NCI-H187 (cell line): ENCODE measurements around the gene MDM2.
"Not testable (repeated sequence)": the region's sequence is repeated elsewhere in the genome, so short reads cannot be mapped to it uniquely, and the experiment has no call there.

ENCODE experiments used
- DNase-seq, 2 experiments: peaks; one replicate each; lab custom pipeline; 2025; lab: John Stamatoyannopoulos, UW

The MDM2 gene

GRCh38 chr12:68827895-68828671 is 20.1 kb downstream of the MDM2 start:
- DNase-seq = no peak

DNA sequence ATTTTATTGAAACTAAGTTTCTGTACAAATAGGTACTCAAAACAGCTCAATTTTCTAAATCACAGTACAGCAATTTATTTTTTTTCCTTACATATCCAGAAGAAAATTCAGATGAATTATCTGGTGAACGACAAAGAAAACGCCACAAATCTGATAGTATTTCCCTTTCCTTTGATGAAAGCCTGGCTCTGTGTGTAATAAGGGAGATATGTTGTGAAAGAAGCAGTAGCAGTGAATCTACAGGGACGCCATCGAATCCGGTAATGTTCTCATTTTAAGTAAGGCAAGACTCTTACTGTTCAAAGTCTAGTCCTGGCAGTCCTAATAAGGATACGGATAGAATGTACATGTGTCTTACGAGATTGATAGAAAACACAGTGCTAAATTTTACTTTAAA is 20.7 kb downstream of the MDM2 start:
- DNase-seq = no peak

- DNase-seq = no peak
Measured at GRCh38 chr12:68831272-68831671, 23.3 kb downstream of the MDM2 start.

GRCh38 chr12:68831751-68832503 is 23.9 kb downstream of the MDM2 start:
- DNase-seq = no peak

DNA sequence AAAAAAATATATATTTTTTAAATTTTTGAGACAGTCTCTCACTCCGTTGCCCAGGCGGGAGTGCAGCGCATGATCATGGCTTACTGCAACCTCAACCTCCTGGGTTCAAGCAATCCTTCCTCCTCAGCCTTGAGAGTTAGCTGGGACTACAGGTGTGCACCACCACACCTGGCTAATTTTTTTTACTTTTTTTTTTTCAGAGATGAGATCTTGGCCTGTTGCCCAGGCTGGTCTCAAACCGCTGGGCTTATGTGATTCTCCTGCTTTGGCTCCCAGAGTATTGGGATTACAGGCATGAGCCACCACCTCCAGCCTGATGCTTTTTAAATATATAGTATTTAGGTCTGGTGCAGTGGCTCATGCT is 24.5 kb downstream of the MDM2 start:
- no peak for DNase-seq

DNA sequence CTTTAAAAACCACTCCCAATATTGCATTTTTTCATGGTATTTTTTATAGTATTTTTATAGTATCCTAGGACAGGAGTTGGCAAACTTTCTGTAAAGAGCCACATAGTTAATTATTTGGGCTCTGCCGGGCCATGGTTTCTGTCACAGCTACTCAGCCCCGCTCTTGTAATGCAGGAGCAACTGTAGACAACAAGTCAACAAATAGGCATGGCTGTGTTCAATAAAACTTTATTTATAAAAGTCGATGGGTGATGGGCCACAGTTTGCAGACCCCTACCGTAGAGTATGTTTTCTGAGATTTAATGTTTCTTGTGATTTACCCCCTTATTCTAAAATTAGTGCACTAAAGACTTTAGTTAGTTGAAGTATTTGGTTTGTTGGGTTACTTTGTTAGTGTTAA is 25.5 kb downstream of the MDM2 start:
- DNase-seq = no peak

- DNase-seq = no peak
Measured at GRCh38 chr12:68835333-68835908, 27.4 kb downstream of the MDM2 start.

DNA sequence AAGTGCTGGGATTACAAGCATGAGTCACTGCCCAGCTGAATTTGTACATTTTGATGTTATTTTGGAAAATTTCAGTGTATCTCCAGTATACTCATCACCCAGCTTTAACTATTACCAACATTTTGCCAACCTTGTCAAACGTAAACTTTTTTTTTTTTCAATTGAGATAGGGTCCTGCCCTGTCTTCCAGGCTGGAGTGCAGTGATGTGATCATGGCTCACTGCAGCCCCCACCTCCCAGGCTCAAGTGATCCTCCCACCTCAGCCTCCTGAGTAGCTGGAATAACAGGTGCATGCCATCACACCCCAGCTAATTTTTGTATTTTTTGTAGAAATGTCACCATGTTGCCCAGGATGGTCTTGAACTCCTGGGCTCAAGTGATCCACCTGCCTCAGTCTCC is 29.2 kb downstream of the MDM2 start:
- no peak for DNase-seq

DNA sequence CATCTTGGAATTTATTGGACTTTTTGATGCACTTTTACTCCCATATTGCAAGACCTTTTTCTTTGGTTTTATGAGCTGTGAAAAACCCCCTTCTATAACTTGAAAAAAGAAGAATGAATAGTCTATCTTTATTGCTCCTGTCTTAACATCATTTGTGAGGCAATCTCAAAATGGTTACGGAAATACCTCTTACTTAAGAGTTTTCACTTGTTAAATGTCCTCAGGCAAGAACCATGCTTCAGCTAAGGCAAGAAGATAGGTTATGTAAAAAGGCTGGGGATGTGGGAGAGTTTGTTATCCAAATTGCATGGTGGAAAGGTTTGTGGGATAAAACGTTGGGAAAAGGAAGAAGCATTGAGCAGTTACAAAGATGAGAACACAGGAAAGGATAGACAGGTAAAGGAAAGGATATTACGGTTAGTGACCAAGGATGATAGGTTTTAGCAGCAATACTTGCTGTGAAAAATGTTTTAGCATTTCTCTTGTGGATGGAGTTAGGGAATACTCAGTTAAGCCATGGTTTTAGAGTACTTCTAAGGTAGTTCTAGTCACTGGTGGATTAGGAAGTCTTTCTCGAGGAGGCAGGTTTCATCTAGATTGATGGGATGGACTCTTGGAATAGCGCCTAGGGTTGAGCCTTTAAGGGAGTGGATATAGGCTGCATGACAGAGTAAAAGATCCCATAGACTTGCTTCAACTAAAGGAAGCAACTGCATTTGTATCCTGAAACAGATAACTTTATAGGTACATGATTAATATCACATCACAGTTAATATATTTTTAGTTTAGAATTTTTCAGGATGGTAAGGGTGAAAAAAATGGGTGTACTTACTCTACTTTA is 30.3 kb downstream of the MDM2 start:
- DNase-seq = no peak

GRCh38 chr12:68839183-68840147 is 31.5 kb downstream of the MDM2 start:
- DNase-seq = no peak

DNA sequence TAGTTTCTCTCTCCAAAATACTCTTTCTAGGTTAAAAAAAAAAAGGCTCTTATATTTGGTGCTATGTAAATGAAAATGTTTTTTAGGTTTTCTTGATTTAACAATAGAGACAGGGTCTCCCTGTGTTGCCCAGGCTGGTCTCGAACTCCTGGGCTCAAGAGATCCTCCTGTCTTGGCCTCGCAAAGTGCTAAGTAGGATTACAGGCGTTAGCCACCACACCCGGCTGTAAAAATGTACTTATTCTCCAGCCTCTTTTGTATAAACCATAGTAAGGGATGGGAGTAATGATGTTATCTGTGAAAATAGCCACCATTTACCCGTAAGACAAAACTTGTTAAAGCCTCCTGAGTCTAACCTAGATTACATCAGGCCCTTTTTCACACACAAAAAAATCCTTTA is 33.2 kb downstream of the MDM2 start:
- not testable (repeated sequence) for DNase-seq

DNA sequence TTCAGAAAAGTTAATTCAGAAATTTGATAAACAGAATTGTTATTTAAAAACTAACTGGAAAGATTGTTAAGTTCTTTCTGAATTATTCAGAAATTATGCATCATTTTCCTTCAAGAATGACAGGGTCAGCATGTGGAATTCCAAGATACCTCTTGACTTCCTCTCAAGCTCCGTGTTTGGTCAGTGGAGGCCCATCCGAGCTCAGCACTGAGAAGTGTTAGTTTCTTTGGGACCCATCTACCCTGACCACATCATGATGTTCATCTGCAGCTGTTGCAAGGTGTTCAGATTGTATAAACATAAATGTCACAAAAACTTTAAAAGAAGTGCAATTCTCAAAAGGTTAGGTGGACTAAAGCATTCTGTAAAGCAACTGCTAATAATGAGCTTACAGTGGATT is 33.7 kb downstream of the MDM2 start:
- DNase-seq = no peak

DNA sequence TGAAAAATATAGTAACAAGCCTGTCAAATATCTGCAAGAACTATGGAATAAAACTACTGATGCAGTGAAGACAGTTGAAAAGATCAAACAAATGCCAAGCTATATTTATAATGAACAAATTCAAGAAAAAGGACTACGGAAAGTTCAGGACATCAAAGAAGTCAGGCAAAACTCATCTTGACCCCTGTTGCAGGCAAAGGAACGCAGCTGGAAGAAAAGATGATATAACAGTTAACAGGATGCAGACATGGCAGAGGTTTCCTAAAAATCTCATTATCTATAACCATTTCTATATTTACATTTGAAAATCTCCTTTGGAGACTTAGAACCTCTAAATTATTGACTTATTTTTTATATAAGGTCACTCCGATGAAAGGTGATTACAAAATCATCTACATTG is 34.1 kb downstream of the MDM2 start:
- no peak for DNase-seq

DNA sequence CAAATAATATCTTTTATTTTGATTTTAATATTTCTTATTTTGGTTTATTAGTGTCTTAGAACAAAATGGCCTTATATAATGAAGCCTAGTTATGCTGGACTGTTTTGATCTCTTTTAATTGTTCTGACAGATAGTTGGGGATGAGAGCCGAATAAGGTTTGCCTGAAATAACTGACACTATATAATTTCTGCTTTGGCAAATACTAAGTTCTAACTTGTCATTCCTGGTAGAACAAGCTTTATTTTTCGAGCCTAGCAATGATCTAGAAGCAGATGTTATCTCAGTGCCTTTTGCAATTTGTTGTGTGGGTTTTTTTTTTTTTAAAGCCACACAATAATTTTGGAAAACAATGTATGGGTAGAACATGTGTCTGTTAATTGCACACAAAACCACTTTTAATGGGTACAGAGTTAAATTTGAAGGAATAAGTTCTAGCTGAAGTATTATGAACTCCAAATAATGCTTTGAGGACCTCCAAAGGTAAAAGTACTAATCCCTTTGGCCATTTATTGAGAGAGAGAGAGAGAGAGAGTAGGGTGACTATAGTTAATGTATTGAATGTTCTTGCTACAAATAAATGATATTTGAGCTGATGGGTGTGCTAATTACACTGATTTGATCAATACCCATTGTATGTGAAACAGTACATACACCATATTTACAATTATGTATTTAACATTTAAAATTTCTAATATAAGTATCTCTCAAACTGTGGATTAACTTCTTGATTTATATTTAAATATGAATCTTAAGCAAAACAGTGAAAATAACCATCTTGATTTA is 35.0 kb downstream of the MDM2 start:
- DNase-seq = no peak

DNA sequence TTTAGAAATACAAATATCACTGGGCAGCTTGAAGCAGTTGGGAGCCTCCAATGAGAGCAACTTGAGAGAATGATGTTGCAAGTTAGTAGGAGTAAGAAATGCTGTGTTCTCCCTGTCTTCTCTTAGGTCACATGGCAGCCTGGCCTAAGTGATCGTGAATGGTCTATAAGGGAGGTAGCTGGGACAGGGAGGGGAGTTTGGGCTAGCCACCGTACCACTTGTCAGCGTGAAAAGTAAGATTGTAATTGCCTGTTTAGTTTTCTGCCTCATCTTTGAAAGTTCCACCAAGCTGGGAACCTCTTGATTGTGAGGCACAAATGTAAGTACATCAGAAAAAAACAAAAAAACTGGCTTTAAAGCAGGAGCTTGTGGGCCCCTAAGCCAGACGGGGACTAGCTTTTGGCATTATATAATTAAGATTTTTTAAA is 36.4 kb downstream of the MDM2 start:
- no peak for DNase-seq

DNA sequence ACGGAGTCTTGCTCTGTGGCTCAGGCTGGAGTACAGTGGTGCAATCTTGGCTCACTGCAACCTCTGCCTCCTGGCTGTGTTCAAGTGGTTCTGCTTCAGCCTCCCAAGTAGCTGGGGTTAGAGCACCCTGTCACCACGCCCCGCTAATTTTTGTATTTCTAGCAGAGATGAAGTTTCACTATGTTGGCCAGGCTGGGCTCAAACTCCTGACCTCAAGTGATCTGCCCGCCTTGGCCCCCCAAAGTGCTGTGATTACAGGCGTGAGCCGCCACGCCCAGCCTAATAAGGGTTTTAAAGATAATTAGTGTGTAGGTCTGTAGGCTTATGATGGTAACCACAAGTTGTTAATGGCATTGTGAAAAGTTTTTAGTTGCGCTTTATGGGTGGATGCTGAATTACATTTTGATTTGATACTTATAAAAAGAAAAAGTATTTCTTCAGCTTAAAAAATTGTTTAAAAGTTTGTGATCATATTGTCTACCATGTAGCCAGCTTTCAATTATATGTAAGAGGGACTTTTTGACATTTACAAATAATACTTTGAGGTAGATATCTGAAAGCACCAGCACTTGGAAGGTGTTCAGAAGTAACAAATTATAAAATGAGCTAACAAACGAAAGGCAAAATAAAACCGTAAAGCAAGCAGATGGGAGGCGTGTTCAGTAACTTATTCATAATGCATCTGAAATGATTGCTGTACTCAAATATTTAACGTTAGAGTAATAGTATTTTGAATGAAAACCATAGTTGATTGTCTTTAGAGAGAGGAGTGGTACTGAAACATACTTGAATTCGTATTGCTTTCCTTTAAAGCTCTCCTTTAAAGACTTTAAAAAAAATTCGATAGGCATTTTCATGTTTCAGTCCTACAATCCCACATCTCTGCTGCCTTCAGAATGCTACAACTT is 37.1 kb downstream of the MDM2 start:
- DNase-seq = no peak

DNA sequence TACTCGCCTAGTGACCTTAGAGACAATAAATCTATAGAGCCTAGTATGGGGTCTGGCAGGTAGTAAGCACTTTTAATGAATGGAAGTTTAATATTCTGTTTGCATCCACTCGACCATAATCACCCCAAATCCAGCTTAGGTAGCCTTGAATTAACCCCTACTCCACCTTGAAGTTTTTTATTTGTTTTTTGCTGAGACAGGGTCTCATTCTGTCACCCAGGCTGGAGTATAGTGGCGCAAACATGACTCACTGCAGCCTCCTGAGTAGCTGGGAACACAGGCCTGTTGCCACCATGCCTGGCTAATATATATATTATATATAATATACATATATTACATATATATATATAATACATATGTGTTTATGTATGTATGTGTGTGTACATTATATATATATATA is 38.8 kb downstream of the MDM2 start:
- no peak for DNase-seq

DNA sequence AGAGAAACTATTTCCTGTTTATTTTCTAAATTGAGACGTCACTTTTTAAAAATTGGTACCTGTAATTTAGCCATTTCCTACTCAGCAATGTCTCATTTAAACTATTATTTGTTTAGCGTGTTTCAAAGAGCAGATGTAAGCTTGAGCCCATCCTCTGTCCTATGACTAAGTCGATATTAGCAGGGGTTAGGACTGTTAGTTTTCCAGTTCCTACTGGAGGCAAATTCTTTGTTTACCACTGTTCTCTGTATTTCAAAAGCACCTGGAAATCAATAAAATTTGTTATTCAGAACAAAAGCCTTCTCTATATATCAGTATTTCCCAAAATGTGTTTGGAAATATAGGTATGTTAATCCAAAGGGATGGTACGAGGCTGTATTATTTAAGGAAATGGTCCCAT is 42.4 kb downstream of the MDM2 start:
- DNase-seq = no peak

DNA sequence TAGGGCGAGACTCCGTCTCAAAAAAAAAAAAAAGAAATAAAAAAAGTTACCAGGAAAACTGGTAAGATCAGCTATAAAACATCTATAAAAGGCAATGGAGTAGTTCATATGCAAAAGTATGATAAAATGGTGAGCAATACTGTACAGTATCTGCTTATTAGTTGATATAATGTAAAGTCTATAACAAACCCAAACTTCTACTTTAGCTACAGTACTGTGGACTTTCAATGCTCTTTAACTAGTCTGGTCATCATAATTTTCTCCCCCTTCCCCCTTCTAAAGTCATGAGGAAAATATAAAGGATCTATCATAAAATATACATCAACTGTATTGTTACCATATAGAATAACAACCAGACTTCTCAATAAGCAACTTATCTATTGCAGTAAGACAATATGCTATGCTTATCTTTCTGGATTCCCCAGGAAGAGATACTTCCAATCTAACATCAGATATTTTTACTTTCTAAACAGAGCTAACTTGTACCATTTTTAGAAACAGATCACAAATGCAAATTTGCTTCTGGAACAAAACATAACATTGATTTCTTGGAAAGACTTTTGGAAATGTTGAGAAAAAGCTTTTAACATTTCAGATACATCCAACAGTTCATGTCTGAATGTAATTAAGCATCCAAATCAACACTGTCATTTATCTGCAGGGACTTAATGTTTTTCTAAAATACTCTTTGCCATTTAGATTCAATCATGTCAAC is 43.8 kb downstream of the MDM2 start:
- DNase-seq = no peak
